ENCODE measurements around the gene DZIP1L. TPM values are rescaled to one million over a fixed set of nuclear protein-coding genes. Genes with fewer than 3 reads are reported as not detected.

Gene DZIP1L
- total and polyA plus RNA-seq, 9 of the 15 experiments (the other 6 are each of a cell fraction or from before 2014, with no cell fraction given): 0.03 to 1.5 (median 0.48) TPM; not detected in 1

DNA sequence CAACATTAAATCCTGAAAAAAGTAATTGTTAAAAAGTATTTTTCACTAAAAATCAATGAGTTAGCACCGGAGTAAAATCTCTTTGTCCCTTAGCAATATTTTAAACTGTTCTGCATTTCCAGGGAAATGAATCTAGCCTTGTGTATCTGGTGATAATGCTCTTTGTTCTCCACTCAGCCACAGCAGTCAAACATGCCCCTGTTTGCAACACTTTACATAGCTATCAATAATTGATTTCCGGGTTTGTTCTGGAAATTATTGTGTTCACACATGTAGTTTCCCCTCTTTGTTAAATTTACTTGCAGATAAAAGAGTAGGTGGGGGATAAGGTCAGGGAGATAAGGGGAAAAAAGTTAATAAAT is 20.4 kb upstream of the DZIP1L start (continued):
- no peak for TF ChIP-seq CBX3 (IDR thresholded peaks at IDR 0.05; ENCODE audit: borderline replicate concordance in 1 of 2, low read length in 2 of 2)

DNA sequence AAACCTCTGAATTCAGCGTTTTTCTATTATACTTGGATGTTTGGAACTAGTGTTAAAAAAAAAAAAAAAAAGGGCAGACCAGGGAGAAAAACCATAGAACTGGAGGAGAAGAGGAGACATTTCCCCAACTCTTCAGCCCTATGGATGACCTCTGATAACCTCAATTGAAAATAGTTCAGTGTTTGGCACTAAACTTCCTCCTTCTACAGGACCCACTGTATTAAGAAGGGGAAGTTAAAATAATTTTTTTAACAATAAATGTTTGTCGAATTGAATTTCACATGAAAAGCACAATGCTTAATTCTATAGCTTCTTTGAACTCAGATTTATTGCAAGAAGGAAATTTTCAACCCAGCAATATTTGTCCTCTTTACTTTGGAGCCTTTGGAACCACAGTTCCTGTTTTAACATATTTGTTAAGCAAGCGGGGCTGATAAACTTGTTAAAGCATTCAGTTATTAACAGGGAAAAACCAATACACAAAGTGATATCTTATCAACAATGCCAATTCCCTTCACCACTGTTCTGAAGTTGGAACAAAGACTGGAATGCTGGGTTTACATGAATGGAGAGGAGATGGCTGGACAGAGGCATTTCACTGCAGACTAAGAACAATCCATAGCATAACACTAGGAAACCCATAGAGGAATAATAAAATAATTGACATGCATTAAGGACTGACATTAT is 19.9 kb upstream of the DZIP1L start:
- no peak for DNase-seq (ENCODE audit: extremely low read depth in 1 of 4, low spot score in 3 of 4)
- ATAC-seq: no peak
- H3K9me1 ChIP-seq (ENCODE audit: control insufficient read depth, insufficient read depth, low read length): no peaks in the 10 kb centered on the region
- 0% methylated on average over 3 of the region's 3 CpGs for WGBS (ENCODE audit: insufficient coverage, low coverage, missing lambda C conversion rate)
- no peak overlapping the region for H3K9ac ChIP-seq (ENCODE audit: insufficient read depth in 1 of 2, low read depth in 2 of 2, low read length in 2 of 2)
- no peak overlapping the region for H3K4me3 ChIP-seq
- intact Hi-C loops (cut with micrococcal nuclease) (no loop called here), in situ Hi-C loops (cut with MboI) (no loop called here)
- H3K9me3 ChIP-seq (replicated peaks; ENCODE audit: control insufficient read depth, insufficient read depth, low read depth, low read length): no peaks in the 10 kb centered on the region
- H4K20me1 ChIP-seq (replicated peaks; ENCODE audit: control insufficient read depth, insufficient read depth, low read length): no peaks in the 10 kb centered on the region
- H3K4me1 ChIP-seq (replicated peaks in 1 of 2; ENCODE audit: control insufficient read depth in 2 of 2, insufficient read depth in 2 of 2, low read length in 2 of 2): no peaks in the 10 kb centered on the region
- BruUV-seq (replicated peaks): no TSS peak
- no peaks in the 10 kb centered on the region for H3K36me3 ChIP-seq (ENCODE audit: control insufficient read depth, insufficient read depth, low read length)
- ChIA-PET CTCF (ENCODE audit: low intra/inter-chr PET ratio) (no interaction called here), POLR2A (no interaction called here)
- no peaks in the 10 kb centered on the region for H3K79me2 ChIP-seq (ENCODE audit: control insufficient read depth, insufficient read depth, low read length)
- H3K27ac ChIP-seq (ENCODE audit: extremely low read depth, low read depth, low read length): no peak overlapping the region
- FAIRE-seq: no peak
- H2AFZ ChIP-seq (ENCODE audit: low read depth, low read length): no peak overlapping the region
- no peak overlapping the region for H3K4me2 ChIP-seq (ENCODE audit: insufficient read depth, low read length)
- TF ChIP-seq, protein P1, sequence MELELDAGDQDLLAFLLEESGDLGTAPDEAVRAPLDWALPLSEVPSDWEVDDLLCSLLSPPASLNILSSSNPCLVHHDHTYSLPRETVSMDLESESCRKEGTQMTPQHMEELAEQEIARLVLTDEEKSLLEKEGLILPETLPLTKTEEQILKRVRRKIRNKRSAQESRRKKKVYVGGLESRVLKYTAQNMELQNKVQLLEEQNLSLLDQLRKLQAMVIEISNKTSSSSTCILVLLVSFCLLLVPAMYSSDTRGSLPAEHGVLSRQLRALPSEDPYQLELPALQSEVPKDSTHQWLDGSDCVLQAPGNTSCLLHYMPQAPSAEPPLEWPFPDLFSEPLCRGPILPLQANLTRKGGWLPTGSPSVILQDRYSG (tag; conservative IDR thresholded peaks at IDR 0.05; ENCODE audit: low read depth): no peak
- TF ChIP-seq, protein P2, sequence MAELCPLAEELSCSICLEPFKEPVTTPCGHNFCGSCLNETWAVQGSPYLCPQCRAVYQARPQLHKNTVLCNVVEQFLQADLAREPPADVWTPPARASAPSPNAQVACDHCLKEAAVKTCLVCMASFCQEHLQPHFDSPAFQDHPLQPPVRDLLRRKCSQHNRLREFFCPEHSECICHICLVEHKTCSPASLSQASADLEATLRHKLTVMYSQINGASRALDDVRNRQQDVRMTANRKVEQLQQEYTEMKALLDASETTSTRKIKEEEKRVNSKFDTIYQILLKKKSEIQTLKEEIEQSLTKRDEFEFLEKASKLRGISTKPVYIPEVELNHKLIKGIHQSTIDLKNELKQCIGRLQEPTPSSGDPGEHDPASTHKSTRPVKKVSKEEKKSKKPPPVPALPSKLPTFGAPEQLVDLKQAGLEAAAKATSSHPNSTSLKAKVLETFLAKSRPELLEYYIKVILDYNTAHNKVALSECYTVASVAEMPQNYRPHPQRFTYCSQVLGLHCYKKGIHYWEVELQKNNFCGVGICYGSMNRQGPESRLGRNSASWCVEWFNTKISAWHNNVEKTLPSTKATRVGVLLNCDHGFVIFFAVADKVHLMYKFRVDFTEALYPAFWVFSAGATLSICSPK (IDR thresholded peaks at IDR 0.05; ENCODE audit: borderline replicate concordance): no peak
- no peak for TF ChIP-seq SNIP1 (IDR thresholded peaks at IDR 0.05; ENCODE audit: low read depth)
- H3K27me3 ChIP-seq (ENCODE audit: control insufficient read depth in 2 of 2, insufficient read depth in 2 of 2, low read length in 2 of 2): peaks cover 0 to 4% of the 10 kb centered on the region in 2 experiments; a peak in 2 of 5 replicates

Data from K562 (cell line).